Measurements from ENCODE around the gene CFAP99.

CFAP99 gene

DNA sequence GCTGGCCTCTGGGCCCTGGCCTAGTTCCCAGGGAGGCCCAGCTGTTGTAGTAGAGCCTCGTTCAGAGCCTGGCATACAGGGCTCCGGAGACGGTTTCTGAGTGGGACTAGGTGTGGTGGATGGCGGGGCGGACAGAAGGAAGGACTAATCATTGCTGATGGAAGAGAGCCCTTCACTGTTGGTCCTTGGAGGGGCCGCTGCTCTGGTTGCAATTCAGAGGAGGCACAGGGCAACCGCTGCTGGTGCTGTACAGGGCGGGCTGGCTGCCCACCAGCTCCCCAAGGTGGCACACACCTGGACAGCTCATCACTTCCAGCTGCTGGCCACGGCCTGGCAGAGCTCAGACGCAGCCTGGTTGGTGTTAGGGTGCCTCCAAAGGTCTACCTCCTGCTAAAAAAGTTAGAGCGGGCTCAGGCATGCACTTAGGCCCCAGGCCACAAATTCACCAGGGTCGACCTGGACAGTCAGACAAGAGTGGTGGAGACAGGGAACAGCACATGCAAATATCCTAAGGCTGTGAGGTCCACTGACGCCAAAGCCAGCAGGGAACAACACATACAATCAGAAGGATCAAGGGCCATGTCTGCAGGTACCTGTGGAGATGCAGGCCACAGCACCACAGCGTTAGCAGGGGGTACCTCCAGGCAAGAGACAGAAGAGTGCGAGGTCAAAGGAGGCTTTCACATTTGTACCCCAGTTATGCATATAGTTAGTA, 42.6 kb downstream of the CFAP99 start:
- Histone ChIP-seq H3K27me3 (ENCODE audit: insufficient read depth, low read length, poor library complexity) (peaks cover 39% of the 10 kb centered on the region), H3K4me3 (ENCODE audit: low read depth in 1 of 2, low read length in 2 of 2) (no peak overlapping the region), H3K4me2 (ENCODE audit: insufficient read depth, low read length) (no peak overlapping the region), H3K36me3 (ENCODE audit: insufficient read depth, low read length) (no peaks in the 10 kb centered on the region), H3K9me3 (ENCODE audit: insufficient read depth, low read length, severe bottlenecking) (no peaks in the 10 kb centered on the region), H3K27ac (ENCODE audit: low read length) (no peak overlapping the region), H3K4me1 (ENCODE audit: insufficient read depth, low read length) (peaks cover 10% of the 10 kb centered on the region), H3K9ac (ENCODE audit: low read depth, low read length) (no peak overlapping the region), H4K20me1 (ENCODE audit: insufficient read depth, low read length) (peaks cover 32% of the 10 kb centered on the region), H2AFZ (ENCODE audit: low read depth, low read length) (no peak overlapping the region), H3K79me2 (ENCODE audit: insufficient read depth, low read length) (no peaks in the 10 kb centered on the region)
- no peak for TF ChIP-seq EZH2 (IDR thresholded peaks at IDR 0.05; ENCODE audit: borderline replicate concordance, low read depth, low read length, severe bottlenecking)
- no peak for TF ChIP-seq CTCF (IDR thresholded peaks at IDR 0.05; ENCODE audit: borderline replicate concordance, extremely low read depth, low read length, poor library complexity, severe bottlenecking)
- DNase-seq: no peak
- no peak for ATAC-seq (ENCODE audit: insufficient read depth, low read depth)

- TF ChIP-seq EZH2 (IDR thresholded peaks at IDR 0.05; ENCODE audit: borderline replicate concordance, low read depth, low read length, severe bottlenecking) (peak; percentile 96), CTCF (IDR thresholded peaks at IDR 0.05; ENCODE audit: borderline replicate concordance, extremely low read depth, low read length, poor library complexity, severe bottlenecking) (peak; percentile 53)
- Histone ChIP-seq H3K79me2 (ENCODE audit: insufficient read depth, low read length) (0 out of 2 replicates have a peak, but pooled peaks cover 3% of the 10 kb centered on the region), H3K4me3 (ENCODE audit: low read depth in 1 of 2, low read length in 2 of 2) (peak overlapping the region; percentile 15 to 52; a peak in 3 of 4 replicates), H3K9ac (ENCODE audit: low read depth, low read length) (peak overlapping the region; percentile 54), H4K20me1 (ENCODE audit: insufficient read depth, low read length) (peaks cover 32% of the 10 kb centered on the region), H2AFZ (ENCODE audit: low read depth, low read length) (peak overlapping the region; percentile 67), H3K36me3 (ENCODE audit: insufficient read depth, low read length) (no peaks in the 10 kb centered on the region), H3K4me2 (ENCODE audit: insufficient read depth, low read length) (peak overlapping the region; percentile 78), H3K4me1 (ENCODE audit: insufficient read depth, low read length) (peaks cover 15% of the 10 kb centered on the region), H3K9me3 (ENCODE audit: insufficient read depth, low read length, severe bottlenecking) (no peaks in the 10 kb centered on the region), H3K27me3 (ENCODE audit: insufficient read depth, low read length, poor library complexity) (peaks cover 39% of the 10 kb centered on the region), H3K27ac (ENCODE audit: low read length) (no peak overlapping the region)
- ATAC-seq (ENCODE audit: insufficient read depth, low read depth) (peak; percentile 96), DNase-seq (peak; percentile 60)
Measured at GRCh38 chr4:2462218-2462991, 43.6 kb downstream of the CFAP99 start.

DNA sequence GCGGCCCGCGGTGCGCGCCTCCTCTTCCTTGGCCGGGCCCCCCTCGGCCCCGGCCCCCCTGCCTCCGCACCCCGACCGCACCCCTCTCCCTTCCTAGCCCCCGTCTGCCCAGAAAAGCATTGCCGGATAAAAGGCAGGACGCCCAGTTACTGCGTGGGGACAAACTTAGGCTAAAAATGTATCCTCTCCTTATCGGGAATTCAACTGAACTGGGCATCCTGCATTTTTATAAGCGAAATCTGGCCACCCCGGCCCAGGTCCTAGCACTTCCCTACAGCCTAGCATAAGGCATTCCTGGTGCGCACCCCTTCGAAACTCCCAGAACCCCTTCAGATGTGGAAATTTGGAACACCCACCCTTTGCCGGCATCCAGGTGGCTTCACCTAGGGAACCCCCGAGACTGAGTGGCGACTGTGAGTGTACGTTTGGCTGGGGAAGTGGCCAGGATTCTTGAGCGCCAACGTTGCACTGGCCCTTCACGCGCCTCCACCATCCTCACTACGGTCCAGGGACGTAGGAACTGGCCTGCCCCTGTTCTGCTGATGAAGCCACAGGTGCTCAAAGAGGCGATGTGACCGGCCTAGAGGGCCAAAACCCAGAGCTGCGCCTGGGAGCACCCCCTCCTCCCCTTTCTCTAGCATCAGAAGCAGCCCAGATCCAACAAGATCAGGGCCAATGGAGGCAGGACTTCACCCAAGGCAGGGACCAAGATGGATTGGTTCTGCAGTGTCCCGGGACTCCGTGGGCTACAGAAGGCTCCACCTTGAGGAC, 44.4 kb downstream of the CFAP99 start:
- H3K9me3 ChIP-seq (ENCODE audit: insufficient read depth, low read length, severe bottlenecking): no peaks in the 10 kb centered on the region
- no peak overlapping the region for H3K27ac ChIP-seq (ENCODE audit: low read length)
- ATAC-seq (ENCODE audit: insufficient read depth, low read depth) (no peak), DNase-seq (no peak)
- H3K4me1 ChIP-seq (ENCODE audit: insufficient read depth, low read length): peaks cover 23% of the 10 kb centered on the region
- H4K20me1 ChIP-seq (ENCODE audit: insufficient read depth, low read length): peaks cover 32% of the 10 kb centered on the region
- H3K4me2 ChIP-seq (ENCODE audit: insufficient read depth, low read length): peak overlapping the region; percentile 78
- H3K36me3 ChIP-seq (ENCODE audit: insufficient read depth, low read length): no peaks in the 10 kb centered on the region
- peaks cover 10% of the 10 kb centered on the region for H3K79me2 ChIP-seq (ENCODE audit: insufficient read depth, low read length)
- peaks cover 39% of the 10 kb centered on the region for H3K27me3 ChIP-seq (ENCODE audit: insufficient read depth, low read length, poor library complexity)
- TF ChIP-seq EZH2 (IDR thresholded peaks at IDR 0.05; ENCODE audit: borderline replicate concordance, low read depth, low read length, severe bottlenecking) (no peak), CTCF (IDR thresholded peaks at IDR 0.05; ENCODE audit: borderline replicate concordance, extremely low read depth, low read length, poor library complexity, severe bottlenecking) (no peak)
- H3K9ac ChIP-seq (ENCODE audit: low read depth, low read length): peak overlapping the region; percentile 54; the same call in 1 of the 2 replicates
- peak overlapping the region in 1 of 2 experiments; percentile 52; a peak in 2 of 4 replicates for H3K4me3 ChIP-seq (ENCODE audit: low read depth in 1 of 2, low read length in 2 of 2)
- no peak overlapping the region; the same call in 1 of the 2 replicates for H2AFZ ChIP-seq (ENCODE audit: low read depth, low read length)
